Measurements from ENCODE around the gene FRMD7. TPM values are rescaled to one million over a fixed set of nuclear protein-coding genes. Genes with fewer than 3 reads are reported as not detected.

Gene FRMD7
- total and polyA plus RNA-seq, 2 experiments from 2014 or later: not detected

GRCh38 chrX:132169554-132169953 is 41.7 kb upstream of the FRMD7 start (continued):
- no peak for TF ChIP-seq ZNF462 (CRISPR knock-in tag; IDR thresholded peaks at IDR 0.05)
- no peak for TF ChIP-seq POLR2AphosphoS5 (IDR thresholded peaks at IDR 0.05; ENCODE audit: low read depth)
- TF ChIP-seq ZNF331 (CRISPR knock-in tag; IDR thresholded peaks at IDR 0.05; ENCODE audit: low read depth): no peak
- no peak for TF ChIP-seq ZNF114 (CRISPR knock-in tag; IDR thresholded peaks at IDR 0.05)
- TF ChIP-seq NANOG (IDR thresholded peaks at IDR 0.05; ENCODE audit: borderline replicate concordance): no peak
- TF ChIP-seq ETS1 (IDR thresholded peaks at IDR 0.05): no peak
- no peak for TF ChIP-seq JUNB (IDR thresholded peaks at IDR 0.05; ENCODE audit: unreplicated experiment)
- no peak for TF ChIP-seq EZH2phosphoT487 (IDR thresholded peaks at IDR 0.05; ENCODE audit: unreplicated experiment)

- peaks cover 4% of the 10 kb centered on the region for H3K27me3 Mint-ChIP-seq (ENCODE audit: insufficient read depth, low read depth, poor library complexity)
- no peak for DNase-seq (ENCODE audit: low spot score)
- H3K9me2 ChIP-seq (ENCODE audit: insufficient read depth): no peaks in the 10 kb centered on the region
- H3K4me3 ChIP-seq: no peak overlapping the region
- no peak for ATAC-seq
- peaks cover 33% of the 10 kb centered on the region for H3K36me3 Mint-ChIP-seq (ENCODE audit: low read depth)
- H3F3A ChIP-seq (replicated peaks; ENCODE audit: low read depth): no peaks in the 10 kb centered on the region
- no peaks in the 10 kb centered on the region for H3K27me3 ChIP-seq (ENCODE audit: insufficient read depth)
- no peak overlapping the region for H3K4me3 Mint-ChIP-seq
- peaks cover 33% of the 10 kb centered on the region for H3K9me3 Mint-ChIP-seq
- H4K20me1 ChIP-seq (replicated peaks; ENCODE audit: insufficient read depth): no peaks in the 10 kb centered on the region
- H3K4me1 ChIP-seq (ENCODE audit: insufficient read depth): no peaks in the 10 kb centered on the region
- H3K27ac ChIP-seq (ENCODE audit: low read depth): no peak overlapping the region
- H3K79me2 ChIP-seq (replicated peaks; ENCODE audit: insufficient read depth): no peaks in the 10 kb centered on the region
- no peak overlapping the region for H2AFZ ChIP-seq
- no peak overlapping the region for H3K4me2 ChIP-seq
- H3K27ac Mint-ChIP-seq: no peak overlapping the region
- no peaks in the 10 kb centered on the region for H3K36me3 ChIP-seq (ENCODE audit: insufficient read depth)
- H3K4me1 Mint-ChIP-seq: peaks cover 6% of the 10 kb centered on the region
- no peak for TF ChIP-seq NANOG (IDR thresholded peaks at IDR 0.05; ENCODE audit: borderline replicate concordance)
- TF ChIP-seq POLR2AphosphoS5 (IDR thresholded peaks at IDR 0.05; ENCODE audit: low read depth): no peak
- TF ChIP-seq CTCF (conservative IDR thresholded peaks at IDR 0.05; ENCODE audit: low read depth in 2 of 2): no peak
These were observed 37.8 kb upstream of the FRMD7 start for GRCh38 chrX:132165651-132166050.

Measured in GM23338 (cell line).